ENCODE measurements around the gene MEI1. TPM values are rescaled to one million over a fixed set of nuclear protein-coding genes. Genes with fewer than 3 reads are reported as not detected.
"Not testable (repeated sequence)": the region's sequence is repeated elsewhere in the genome, so short reads cannot be mapped to it uniquely, and the experiment has no call there.

The MEI1 gene
- total RNA-seq, 1 donor from 2014 or later, result 2.3 TPM

DNA sequence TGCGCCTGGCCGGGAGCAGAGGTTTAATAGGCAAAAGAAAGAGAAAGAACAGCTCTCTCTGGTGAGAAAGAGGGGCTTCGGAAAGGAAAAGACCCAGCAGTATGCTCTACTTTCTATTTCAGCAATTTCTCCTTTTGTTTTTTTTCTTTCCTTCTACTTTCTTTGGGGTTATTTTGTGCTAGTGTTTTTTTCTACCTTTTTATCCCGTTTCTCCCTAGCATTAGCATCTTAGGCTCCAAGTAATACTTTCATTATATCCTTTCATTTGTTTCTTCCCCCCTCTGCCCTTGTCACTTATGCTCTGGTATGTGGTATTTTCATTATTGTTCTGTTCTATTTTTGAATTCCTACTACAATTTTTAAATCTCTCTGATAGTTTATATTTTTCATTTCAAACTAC, 15.1 kb upstream of the MEI1 start:
- ATAC-seq (no peak), DNase-seq (no peak)
- Histone ChIP-seq H3K4me1 (peaks cover 17% of the 10 kb centered on the region), H3K27ac (no peak overlapping the region), H3K9me3 (no peaks in the 10 kb centered on the region), H3K4me3 (no peak overlapping the region), H3K27me3 (no peaks in the 10 kb centered on the region), H3K36me3 (peaks cover 19% of the 10 kb centered on the region)
- TF ChIP-seq, protein P1, sequence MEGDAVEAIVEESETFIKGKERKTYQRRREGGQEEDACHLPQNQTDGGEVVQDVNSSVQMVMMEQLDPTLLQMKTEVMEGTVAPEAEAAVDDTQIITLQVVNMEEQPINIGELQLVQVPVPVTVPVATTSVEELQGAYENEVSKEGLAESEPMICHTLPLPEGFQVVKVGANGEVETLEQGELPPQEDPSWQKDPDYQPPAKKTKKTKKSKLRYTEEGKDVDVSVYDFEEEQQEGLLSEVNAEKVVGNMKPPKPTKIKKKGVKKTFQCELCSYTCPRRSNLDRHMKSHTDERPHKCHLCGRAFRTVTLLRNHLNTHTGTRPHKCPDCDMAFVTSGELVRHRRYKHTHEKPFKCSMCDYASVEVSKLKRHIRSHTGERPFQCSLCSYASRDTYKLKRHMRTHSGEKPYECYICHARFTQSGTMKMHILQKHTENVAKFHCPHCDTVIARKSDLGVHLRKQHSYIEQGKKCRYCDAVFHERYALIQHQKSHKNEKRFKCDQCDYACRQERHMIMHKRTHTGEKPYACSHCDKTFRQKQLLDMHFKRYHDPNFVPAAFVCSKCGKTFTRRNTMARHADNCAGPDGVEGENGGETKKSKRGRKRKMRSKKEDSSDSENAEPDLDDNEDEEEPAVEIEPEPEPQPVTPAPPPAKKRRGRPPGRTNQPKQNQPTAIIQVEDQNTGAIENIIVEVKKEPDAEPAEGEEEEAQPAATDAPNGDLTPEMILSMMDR (IDR thresholded peaks at IDR 0.05), result no peak
- intact Hi-C loops (cut with DNase I), result no loop called here

- intact Hi-C loops (cut with DNase I); H3K9me3 ChIP-seq; H3K27me3 ChIP-seq; H3K36me3 ChIP-seq; H3K27ac ChIP-seq; ATAC-seq; H3K4me3 ChIP-seq: not testable (repeated sequence)
- DNase-seq, result peak; percentile 22
- H3K4me1 ChIP-seq, result peaks cover 14% of the 10 kb centered on the region
These were observed 12.4 kb upstream of the MEI1 start for GRCh38 chr22:41686890-41687289.

GRCh38 chr22:41687901-41688364, 11.4 kb upstream of the MEI1 start:
- Histone ChIP-seq H3K27ac (peak overlapping the region; percentile 99), H3K4me1 (peaks cover 14% of the 10 kb centered on the region), H3K27me3 (no peaks in the 10 kb centered on the region), H3K4me3 (peak overlapping the region; percentile 86), H3K36me3 (no peaks in the 10 kb centered on the region), H3K9me3 (no peaks in the 10 kb centered on the region)
- peak; percentile 33 for ATAC-seq
- TF ChIP-seq, protein P1 (IDR thresholded peaks at IDR 0.05), result no peak
- peak; percentile 69 for DNase-seq
- intact Hi-C loops (cut with DNase I), result no loop called here

GRCh38 chr22:41688365-41689211, 10.7 kb upstream of the MEI1 start, which contains the start of gene SNU13:
SNU13 (minus strand) TSS chr22:41688867; CDS start chr22:41688796, 71 bp downstream.
- Histone ChIP-seq H3K4me3 (peak within 1 kb of the TSS; percentile 86), H3K36me3 (no peaks in the 10 kb centered on the region), H3K9me3 (no peaks in the 10 kb centered on the region), H3K27ac (peak within 1 kb of the TSS; percentile 99), H3K4me1 (peaks cover 14% of the 10 kb centered on the region), H3K27me3 (no peaks in the 10 kb centered on the region)
- intact Hi-C loops (cut with DNase I), result no loop called here
- peak; percentile 99 for ATAC-seq
- TF ChIP-seq, protein P1 (IDR thresholded peaks at IDR 0.05), result peak; percentile 9
- peak; percentile 96 for DNase-seq

DNA sequence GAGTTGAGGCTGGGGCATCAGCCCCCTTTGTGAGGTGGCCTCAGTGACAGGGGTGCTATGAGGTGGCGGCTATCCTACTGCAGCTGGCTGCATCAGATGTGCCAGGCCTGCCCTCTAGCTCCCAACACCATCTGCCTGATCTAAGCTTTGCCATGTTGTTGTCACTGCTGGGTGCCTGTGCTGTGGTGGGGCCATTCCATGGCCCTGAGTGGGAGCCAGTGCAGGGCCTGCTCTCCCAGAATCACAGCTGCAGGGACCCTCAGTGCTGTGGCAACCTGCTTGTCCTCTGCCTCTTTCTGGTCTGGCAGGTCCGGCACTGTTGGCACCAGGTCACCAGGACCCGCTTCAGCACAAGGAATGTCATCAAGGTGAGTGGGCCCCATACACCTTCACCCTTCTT, 8.8 kb upstream of the MEI1 start:
- ATAC-seq, result no peak
- H3K27ac ChIP-seq, result no peak overlapping the region

GRCh38 chr22:41695211-41695610, 4.1 kb upstream of the MEI1 start:
- no peaks in the 10 kb centered on the region for H3K27me3 ChIP-seq
- intact Hi-C loops (cut with DNase I), result no loop called here
- DNase-seq, result no peak
- no peaks in the 10 kb centered on the region for H3K9me3 ChIP-seq
- no peak overlapping the region for H3K4me3 ChIP-seq
- H3K27ac ChIP-seq, result no peak overlapping the region
- H3K4me1 ChIP-seq, result peaks cover 9% of the 10 kb centered on the region
- no peak for ATAC-seq
- H3K36me3 ChIP-seq, result no peaks in the 10 kb centered on the region
- TF ChIP-seq, protein P1 (IDR thresholded peaks at IDR 0.05), result no peak

More for the DNA sequence above, 8.8 kb upstream of the MEI1 start:
- Histone ChIP-seq H3K9me3 (no peaks in the 10 kb centered on the region), H3K36me3 (no peaks in the 10 kb centered on the region), H3K4me1 (peaks cover 14% of the 10 kb centered on the region), H3K4me3 (no peak overlapping the region), H3K27me3 (no peaks in the 10 kb centered on the region)
- TF ChIP-seq, protein P1 (IDR thresholded peaks at IDR 0.05), result no peak
- intact Hi-C loops (cut with DNase I), result no loop called here
- DNase-seq, result peak; percentile 55

All from upper lobe of right lung (tissue), 1 donor.